ENCODE measurements around the gene KCNJ11.

DNA sequence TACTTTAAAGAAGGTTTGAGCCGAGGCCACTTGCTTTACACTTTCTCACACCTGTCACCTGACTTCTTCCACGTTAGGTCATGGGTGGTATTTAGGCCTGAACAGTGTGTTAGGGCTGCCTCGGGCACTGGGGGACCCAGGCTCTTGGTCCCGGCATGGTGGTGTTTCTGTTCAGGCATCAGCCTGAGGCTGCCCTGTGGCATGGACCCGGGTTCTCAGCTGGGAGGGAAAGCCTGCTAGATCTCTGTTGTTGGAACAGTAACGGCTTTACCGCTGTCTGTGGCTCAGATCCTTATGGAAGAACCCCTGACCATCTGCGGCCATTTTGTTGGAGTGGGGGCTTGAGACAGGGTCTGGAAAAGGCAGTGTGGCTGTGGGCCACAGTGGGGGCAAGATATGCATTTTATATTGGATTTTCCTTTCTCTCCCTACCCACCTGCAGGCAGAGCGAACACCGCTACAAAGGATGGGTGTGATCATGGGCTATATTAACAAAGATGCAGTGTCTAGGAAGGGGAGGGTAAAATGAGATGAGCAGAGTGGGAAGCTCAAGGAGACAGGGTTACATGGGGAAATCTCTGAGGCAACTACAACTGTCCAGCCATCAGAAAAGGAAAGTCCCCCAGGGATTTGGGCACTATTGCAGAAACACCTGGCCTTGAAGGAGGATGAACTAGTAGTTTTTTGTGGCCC lies 1.6 kb upstream of the KCNJ11 start:
- TF ChIP-seq CTCF (IDR thresholded peaks at IDR 0.05) (no peak), POLR2A (IDR thresholded peaks at IDR 0.05) (no peak)

Measured in adrenal gland (tissue), 5 donors.